Urothelium cell line (cell line): ENCODE results near the gene RANBP9.

Experiments used
- DNase-seq: peaks from one replicate; pipeline ENCODE4 v3.0.0; 2011; ENCODE audit warnings: low spot score, mixed read lengths
- FAIRE-seq: peaks from 2 replicates; lab custom pipeline; 2011; peaks lifted over from hg19 to GRCh38; lab: Jason Lieb, UNC

RANBP9 gene

GRCh38 chr6:13679996-13680395, 31.6 kb downstream of the RANBP9 start:
- DNase-seq (no peak), FAIRE-seq (no peak)

DNA sequence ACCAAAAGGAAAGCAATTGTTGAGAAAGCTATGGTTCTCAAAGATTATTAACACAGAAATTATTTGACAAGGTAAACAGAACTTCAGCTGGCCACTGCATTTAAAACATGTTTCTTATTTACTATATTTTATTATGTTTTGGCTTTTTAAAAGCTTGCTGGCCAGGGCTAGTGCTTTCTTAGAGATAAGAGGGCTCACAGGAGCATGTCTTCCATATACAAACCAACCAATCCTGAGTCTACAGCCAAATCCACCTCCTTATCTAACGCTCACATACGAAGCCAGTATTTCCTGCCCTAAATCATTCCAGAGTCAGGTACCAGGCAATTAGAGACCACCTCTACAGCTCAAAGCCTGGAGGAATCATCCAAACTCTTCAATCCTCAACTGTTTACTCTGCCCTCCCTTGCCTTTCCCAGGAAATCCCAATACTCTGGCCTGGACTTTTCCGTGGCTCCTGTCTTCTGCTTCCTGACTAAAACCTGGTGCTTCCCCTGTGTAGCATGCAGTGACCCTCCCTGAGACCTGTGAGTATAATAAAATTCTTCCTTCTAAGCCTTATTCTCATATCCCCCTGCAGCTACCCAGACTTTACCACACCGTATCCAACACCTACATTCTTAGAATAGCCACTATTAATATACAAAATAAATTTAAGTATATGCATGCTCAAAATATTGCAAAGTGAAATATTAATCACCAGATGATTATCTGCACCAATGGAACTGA, 33.2 kb downstream of the RANBP9 start:
- DNase-seq (no peak), FAIRE-seq (no peak)

- FAIRE-seq (no peak), DNase-seq (no peak)
These were observed 33.8 kb downstream of the RANBP9 start for GRCh38 chr6:13677878-13678254.

DNA sequence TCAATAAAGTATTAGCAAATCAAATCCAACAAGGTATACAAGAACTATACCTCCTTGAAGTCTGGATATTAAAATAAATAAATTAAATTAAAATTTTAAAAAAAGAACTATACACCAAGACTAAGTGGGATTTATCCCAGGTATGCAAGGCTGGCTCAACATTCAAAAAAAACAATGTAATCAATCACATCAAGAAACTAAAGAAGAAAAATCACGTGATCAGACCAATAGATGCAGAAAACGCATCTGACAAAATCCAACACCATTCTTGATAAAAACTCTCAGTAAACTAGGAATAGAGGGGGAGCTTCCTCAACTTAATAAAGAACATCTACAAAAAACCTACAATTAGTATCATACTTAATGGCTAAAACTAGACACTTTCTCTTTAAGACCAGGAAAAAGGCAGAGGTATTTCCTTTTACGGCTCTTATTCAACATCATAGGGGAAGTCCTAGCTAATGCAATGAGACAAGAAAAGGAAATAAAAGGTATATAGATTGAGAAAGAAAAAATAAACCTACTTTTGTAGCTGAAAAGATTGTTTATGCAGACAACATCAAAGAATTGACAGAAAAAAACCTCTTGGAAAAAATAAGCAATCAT, 35.0 kb downstream of the RANBP9 start:
- no peak for FAIRE-seq

DNA sequence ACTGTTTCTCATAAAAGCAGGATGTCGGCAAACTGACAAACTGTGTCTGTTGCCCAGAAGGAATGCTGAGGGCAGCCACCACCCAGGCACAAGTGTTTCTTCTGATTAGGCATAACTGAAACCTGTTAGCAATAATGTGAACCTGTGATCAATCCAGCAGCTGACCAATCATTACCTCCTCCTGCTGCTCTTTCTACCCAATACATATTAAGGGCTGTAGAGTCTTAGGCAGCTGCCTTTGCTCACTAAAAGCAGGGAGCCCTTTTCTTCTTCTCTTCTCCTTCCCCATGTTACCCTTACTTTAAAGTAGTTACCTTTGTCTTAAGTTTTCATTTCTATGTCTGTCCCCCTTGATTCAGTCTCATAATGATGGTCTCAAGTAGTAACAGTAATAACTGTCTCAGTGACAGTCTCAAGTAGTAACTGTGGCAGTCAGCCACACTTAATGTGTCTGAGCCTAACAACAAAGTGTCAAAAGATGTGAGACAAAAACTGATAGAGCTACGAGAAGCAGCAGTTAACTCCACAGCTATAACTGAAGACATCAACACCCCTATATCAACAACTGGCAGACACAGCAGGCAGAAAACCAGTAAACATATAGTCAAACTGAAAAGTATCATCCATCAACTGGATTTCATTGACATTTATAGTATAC, 37.0 kb downstream of the RANBP9 start:
- FAIRE-seq: no peak
- DNase-seq: no peak

More for the DNA sequence above, 35.0 kb downstream of the RANBP9 start:
- DNase-seq: no peak

GRCh38 chr6:13673825-13674444, 37.7 kb downstream of the RANBP9 start:
- FAIRE-seq: no peak

GRCh38 chr6:13673368-13673767, 38.3 kb downstream of the RANBP9 start:
- DNase-seq (no peak), FAIRE-seq (no peak)

More at GRCh38 chr6:13673825-13674444, 37.7 kb downstream of the RANBP9 start:
- no peak for DNase-seq

GRCh38 chr6:13672904-13673303, 38.7 kb downstream of the RANBP9 start:
- no peak for FAIRE-seq

GRCh38 chr6:13671548-13672127, 40.0 kb downstream of the RANBP9 start:
- DNase-seq (no peak), FAIRE-seq (no peak)

More at GRCh38 chr6:13672904-13673303, 38.7 kb downstream of the RANBP9 start:
- DNase-seq: no peak

DNA sequence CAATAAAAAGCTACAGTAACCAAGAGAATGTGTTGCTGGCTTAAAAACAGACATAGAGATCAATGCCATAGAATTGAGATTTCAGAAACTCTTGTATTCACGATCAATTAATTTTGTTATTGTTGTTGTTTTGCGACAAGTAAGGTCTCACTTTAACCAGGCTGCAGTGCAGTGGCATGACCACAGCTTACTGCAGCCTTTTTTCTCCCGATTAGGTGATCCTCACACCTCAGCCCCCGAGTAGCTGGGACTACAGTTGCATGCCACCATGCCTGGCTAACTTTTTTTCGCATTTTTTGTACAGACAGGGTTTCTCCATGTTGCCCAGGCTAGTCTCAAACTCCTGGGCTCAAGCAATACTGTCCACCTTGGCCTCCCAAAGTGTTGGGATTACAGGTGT, 42.2 kb downstream of the RANBP9 start:
- no peak for FAIRE-seq

DNA sequence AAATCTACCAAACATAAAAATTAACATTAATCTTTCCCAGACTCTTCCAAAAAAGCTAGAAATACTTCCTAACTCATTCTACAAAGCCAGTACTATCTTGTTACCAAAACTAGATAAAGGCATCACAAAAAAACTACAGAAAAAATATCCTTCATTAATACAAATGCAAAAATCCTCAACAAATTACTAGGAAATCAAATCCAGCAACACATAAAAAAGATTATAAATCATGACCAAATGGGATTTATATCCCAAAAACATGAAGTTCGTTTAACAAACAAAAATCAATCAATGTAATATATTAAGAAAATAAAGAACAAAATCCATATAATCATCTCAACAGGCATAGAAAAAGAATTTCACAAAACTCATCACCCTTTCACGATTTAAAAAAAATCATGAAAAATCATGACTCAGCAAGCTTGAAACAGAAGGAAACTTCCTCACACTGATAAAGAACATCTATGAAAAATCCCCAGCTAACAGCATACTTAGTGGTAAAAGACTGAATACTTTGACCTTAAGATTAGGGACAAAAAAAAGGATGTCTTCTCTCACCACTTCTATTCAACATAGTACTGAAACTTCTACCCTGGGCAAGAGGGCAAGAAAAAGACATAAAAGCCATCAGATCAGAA, 43.2 kb downstream of the RANBP9 start:
- FAIRE-seq: no peak

More for the DNA sequence above, 42.2 kb downstream of the RANBP9 start:
- DNase-seq: no peak

GRCh38 chr6:13667655-13668054, 44.0 kb downstream of the RANBP9 start:
- no peak for DNase-seq
- FAIRE-seq: no peak

More for the DNA sequence above, 43.2 kb downstream of the RANBP9 start:
- DNase-seq: no peak

DNA sequence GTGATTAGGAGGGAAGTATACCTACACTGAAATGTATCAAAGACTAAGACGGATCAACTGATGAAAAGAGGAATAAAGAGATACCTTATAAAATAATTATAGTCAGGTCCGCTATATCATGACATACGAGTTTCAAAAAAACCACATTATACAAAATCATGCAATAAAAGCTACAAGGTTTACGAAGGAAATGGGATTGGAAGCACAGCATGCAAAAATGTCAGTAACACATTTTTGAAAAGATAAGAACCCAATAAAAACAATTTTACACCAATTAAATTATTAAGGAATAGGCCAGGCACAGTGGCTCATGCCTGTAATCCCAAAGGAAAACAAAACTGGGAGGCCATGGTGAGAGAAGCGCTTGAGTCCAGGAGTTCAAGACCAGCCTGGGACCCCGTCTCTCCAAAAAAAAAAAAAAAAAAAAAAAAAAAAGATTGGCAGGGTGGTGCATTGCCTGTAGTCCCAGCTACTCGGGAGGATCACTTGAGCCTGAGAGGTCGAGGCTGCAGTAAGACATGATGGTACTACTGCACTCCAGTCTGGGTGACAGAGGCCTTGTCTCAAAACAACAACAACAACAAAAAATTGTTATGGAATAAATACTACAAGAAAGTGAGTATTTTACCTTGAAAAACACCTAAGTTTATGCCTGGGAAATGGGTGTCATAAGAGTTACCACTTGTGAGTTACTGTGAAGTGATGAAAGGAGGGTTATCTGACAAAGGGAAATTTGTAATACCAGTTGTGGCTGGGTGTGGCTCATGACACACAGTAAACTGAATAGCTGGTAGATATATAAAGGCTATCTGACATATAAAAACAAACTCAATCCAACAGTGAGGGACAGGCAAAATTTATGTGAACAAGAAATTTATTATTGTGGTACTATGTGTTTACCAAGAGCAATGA, 45.2 kb downstream of the RANBP9 start:
- DNase-seq (no peak), FAIRE-seq (no peak)

GRCh38 chr6:13664703-13665352, 46.8 kb downstream of the RANBP9 start:
- FAIRE-seq (no peak), DNase-seq (no peak)

- DNase-seq (no peak), FAIRE-seq (no peak)
These were observed 47.6 kb downstream of the RANBP9 start for GRCh38 chr6:13663986-13664385.

GRCh38 chr6:13662651-13663334, 48.8 kb downstream of the RANBP9 start:
- DNase-seq: no peak
- no peak for FAIRE-seq

GRCh38 chr6:13661647-13662046, 50.0 kb downstream of the RANBP9 start:
- no peak for FAIRE-seq
- DNase-seq: no peak

- FAIRE-seq (no peak), DNase-seq (no peak)
These were observed 50.7 kb downstream of the RANBP9 start for GRCh38 chr6:13660893-13661292.

GRCh38 chr6:13660273-13660672, 51.4 kb downstream of the RANBP9 start:
- DNase-seq (no peak), FAIRE-seq (no peak)
